ENCODE data around the gene AKAP11.

DNA sequence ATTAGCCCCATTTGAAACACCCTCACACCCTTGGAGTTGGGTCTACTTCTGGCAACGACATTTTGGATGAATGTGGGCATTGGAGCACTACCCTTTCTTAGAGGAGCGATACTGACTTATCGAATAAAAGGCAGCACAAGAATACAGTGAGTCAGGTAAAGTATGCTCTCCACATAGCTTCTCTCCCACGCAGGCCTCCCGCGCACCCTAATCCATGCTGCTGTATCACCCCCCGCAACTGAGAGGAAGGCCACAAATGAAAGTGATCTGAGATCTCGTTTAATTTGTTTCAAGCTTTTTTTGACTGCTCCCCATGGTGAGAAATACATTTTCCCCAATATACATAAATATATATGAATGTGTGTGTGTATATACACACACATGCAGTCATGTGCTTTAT is 25.4 kb upstream of the AKAP11 start:
- TF ChIP-seq, protein P1, sequence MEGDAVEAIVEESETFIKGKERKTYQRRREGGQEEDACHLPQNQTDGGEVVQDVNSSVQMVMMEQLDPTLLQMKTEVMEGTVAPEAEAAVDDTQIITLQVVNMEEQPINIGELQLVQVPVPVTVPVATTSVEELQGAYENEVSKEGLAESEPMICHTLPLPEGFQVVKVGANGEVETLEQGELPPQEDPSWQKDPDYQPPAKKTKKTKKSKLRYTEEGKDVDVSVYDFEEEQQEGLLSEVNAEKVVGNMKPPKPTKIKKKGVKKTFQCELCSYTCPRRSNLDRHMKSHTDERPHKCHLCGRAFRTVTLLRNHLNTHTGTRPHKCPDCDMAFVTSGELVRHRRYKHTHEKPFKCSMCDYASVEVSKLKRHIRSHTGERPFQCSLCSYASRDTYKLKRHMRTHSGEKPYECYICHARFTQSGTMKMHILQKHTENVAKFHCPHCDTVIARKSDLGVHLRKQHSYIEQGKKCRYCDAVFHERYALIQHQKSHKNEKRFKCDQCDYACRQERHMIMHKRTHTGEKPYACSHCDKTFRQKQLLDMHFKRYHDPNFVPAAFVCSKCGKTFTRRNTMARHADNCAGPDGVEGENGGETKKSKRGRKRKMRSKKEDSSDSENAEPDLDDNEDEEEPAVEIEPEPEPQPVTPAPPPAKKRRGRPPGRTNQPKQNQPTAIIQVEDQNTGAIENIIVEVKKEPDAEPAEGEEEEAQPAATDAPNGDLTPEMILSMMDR (IDR thresholded peaks at IDR 0.05): no peak
- TF ChIP-seq POLR2A (IDR thresholded peaks at IDR 0.05) (no peak), POLR2AphosphoS5 (IDR thresholded peaks at IDR 0.05) (no peak)
